PFSK-1 (cell line): Measurements from ENCODE around the gene REV3L.

Source experiments
- FOXP2 ChIP-seq: optimal IDR thresholded peaks from 2 replicates; pipeline ENCODE3; 2011; ENCODE audit warnings: borderline replicate concordance, control low read depth, inconsistent platforms; ENCODE audit not compliant: insufficient read depth; ENCODE audit errors: extremely low read length, extremely low read depth
- SIN3A ChIP-seq: IDR thresholded peaks from 2 replicates; pipeline ENCODE4 v1.6.1; 2012; ENCODE audit warnings: mild to moderate bottlenecking, low read length, moderate library complexity, borderline replicate concordance; ENCODE audit not compliant: insufficient read depth
- TAF1 ChIP-seq: IDR thresholded peaks from 2 replicates; pipeline ENCODE4 v1.6.1; 2012; ENCODE audit warnings: low read length, control low read depth, borderline replicate concordance; ENCODE audit not compliant: insufficient read depth
- TF ChIP-seq, protein P1 (sequence below), 2 experiments: IDR thresholded peaks; 2 replicates each; pipeline versions ENCODE4 v1.6.1 to v1.8.0; 2011 to 2012; ENCODE audit warnings: low read depth in 2 of 2, low read length in 2 of 2, control low read depth in 1 of 2, inconsistent platforms in 1 of 2, mild to moderate bottlenecking in 1 of 2, moderate library complexity in 1 of 2; ENCODE audit not compliant: insufficient read depth in 1 of 2

DNA sequence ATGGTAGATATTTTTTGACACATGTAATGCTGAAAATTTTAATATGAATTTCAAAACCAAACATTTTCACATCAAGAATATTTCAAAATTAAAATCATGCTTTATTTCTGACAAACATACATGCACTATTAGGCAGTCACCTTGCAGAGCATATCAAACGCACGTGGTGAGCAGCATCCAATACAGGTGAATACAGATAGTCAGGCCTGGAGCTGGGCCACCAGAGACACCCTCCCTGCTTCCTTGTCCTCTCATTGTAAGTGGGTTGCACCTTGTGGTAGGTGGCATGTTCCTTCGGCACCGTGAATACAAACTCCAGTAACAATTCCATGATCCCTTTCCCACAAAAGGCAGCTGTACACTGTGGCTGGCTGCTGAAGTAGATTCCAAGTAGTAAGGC is 8.9 kb downstream of the REV3L start:
- TF ChIP-seq FOXP2 (no peak), TAF1 (no peak), SIN3A (no peak)
- TF ChIP-seq, protein P1, sequence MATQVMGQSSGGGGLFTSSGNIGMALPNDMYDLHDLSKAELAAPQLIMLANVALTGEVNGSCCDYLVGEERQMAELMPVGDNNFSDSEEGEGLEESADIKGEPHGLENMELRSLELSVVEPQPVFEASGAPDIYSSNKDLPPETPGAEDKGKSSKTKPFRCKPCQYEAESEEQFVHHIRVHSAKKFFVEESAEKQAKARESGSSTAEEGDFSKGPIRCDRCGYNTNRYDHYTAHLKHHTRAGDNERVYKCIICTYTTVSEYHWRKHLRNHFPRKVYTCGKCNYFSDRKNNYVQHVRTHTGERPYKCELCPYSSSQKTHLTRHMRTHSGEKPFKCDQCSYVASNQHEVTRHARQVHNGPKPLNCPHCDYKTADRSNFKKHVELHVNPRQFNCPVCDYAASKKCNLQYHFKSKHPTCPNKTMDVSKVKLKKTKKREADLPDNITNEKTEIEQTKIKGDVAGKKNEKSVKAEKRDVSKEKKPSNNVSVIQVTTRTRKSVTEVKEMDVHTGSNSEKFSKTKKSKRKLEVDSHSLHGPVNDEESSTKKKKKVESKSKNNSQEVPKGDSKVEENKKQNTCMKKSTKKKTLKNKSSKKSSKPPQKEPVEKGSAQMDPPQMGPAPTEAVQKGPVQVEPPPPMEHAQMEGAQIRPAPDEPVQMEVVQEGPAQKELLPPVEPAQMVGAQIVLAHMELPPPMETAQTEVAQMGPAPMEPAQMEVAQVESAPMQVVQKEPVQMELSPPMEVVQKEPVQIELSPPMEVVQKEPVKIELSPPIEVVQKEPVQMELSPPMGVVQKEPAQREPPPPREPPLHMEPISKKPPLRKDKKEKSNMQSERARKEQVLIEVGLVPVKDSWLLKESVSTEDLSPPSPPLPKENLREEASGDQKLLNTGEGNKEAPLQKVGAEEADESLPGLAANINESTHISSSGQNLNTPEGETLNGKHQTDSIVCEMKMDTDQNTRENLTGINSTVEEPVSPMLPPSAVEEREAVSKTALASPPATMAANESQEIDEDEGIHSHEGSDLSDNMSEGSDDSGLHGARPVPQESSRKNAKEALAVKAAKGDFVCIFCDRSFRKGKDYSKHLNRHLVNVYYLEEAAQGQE (IDR thresholded peaks at IDR 0.05; ENCODE audit: insufficient read depth in 1 of 2, low read depth in 2 of 2, low read length in 2 of 2): no peak
